ENCODE data around the gene FBLL1.

FBLL1 gene

GRCh38 chr5:168575391-168576372 is 46.6 kb downstream of the FBLL1 start:
- no peaks in the 10 kb centered on the region for H3K9me3 Mint-ChIP-seq
- DNase-seq (ENCODE audit: low spot score in 2 of 2) (no peak), ATAC-seq (no peak)
- no peak overlapping the region for H3K27ac Mint-ChIP-seq
- no peak overlapping the region for H3K4me3 Mint-ChIP-seq
- H3K4me1 Mint-ChIP-seq: peaks cover 53% of the 10 kb centered on the region
- H3K36me3 Mint-ChIP-seq: peaks cover 29% of the 10 kb centered on the region

DNA sequence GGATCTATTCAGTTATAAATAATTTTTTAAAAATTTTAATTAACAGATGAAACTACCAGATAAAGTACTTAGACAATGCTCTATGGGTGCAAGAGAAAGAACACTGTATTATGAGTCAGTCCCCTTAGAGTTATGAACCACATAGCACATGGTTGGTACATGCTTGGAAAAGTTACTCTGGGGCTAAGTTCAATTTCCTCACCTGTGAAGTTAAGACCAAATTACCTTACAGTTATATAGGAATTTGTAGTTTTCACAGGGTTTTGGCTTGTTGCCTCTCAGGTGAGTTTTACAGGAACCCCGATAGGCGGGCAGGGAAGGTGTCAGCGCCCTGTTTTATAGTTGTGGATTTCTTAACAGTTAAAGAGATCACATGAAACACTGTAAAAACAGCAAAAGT is 48.9 kb downstream of the FBLL1 start:
- Mint-ChIP-seq H3K27ac (peak overlapping the region; percentile 95), H3K9me3 (no peaks in the 10 kb centered on the region), H3K4me1 (peaks cover 43% of the 10 kb centered on the region), H3K36me3 (peaks cover 18% of the 10 kb centered on the region), H3K4me3 (peak overlapping the region; percentile 76)
- DNase-seq (ENCODE audit: low spot score in 2 of 2): no peak
- no peak for ATAC-seq

GRCh38 chr5:168578538-168579487 is 49.7 kb downstream of the FBLL1 start, which contains the start of gene PANK3:
PANK3 (minus strand) TSS chr5:168579368; CDS start chr5:168579283, 85 bp downstream.
- H3K4me1 Mint-ChIP-seq: peaks cover 43% of the 10 kb centered on the region
- DNase-seq (ENCODE audit: low spot score in 2 of 2) (no peak), ATAC-seq (peak; percentile 84)
- H3K27ac Mint-ChIP-seq: peak within 1 kb of the TSS; percentile 95
- peak within 1 kb of the TSS; percentile 76 for H3K4me3 Mint-ChIP-seq
- H3K36me3 Mint-ChIP-seq: peaks cover 18% of the 10 kb centered on the region
- no peaks in the 10 kb centered on the region for H3K9me3 Mint-ChIP-seq

GRCh38 chr5:168579488-168580226 is 50.6 kb downstream of the FBLL1 start:
- DNase-seq (ENCODE audit: low spot score in 2 of 2) (peak; percentile 91 to 98), ATAC-seq (peak; percentile 98)
- no peaks in the 10 kb centered on the region for H3K9me3 Mint-ChIP-seq
- H3K27ac Mint-ChIP-seq: peak overlapping the region; percentile 95
- H3K36me3 Mint-ChIP-seq: peaks cover 18% of the 10 kb centered on the region
- peaks cover 43% of the 10 kb centered on the region for H3K4me1 Mint-ChIP-seq
- H3K4me3 Mint-ChIP-seq: peak overlapping the region; percentile 76

DNA sequence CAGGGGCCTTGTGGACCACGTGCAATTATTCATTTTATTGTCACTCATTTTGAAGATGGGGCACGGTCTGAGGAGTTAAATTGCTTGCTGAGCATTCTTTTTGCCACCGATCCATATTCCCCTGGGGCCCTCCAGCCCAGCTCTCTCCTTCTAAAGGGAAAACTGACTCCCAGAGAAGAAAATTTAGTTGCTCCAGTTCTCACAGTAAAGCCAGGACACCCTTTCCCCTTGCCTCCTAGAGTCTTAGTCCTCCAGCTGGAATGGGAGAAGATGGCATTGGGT is 51.1 kb downstream of the FBLL1 start:
- ATAC-seq (no peak), DNase-seq (ENCODE audit: low spot score in 2 of 2) (no peak)
- H3K9me3 Mint-ChIP-seq: no peaks in the 10 kb centered on the region

More for the DNA sequence above, 51.1 kb downstream of the FBLL1 start:
- Mint-ChIP-seq H3K27ac (peak overlapping the region; percentile 95), H3K4me1 (peaks cover 41% of the 10 kb centered on the region), H3K4me3 (peak overlapping the region; percentile 76), H3K36me3 (peaks cover 18% of the 10 kb centered on the region)
